GM06990 (cell line): ENCODE data around the gene EMILIN3.

Experiments used
- DNase-seq: peaks from one replicate; pipeline ENCODE4 v3.0.0-alpha.2; 2011; ENCODE audit not compliant: insufficient read length; ENCODE audit errors: extremely low read depth
- H3K27me3 ChIP-seq: replicated peaks from 2 replicates; pipeline ENCODE4 v1.6.0; 2011; ENCODE audit warnings: low read length; ENCODE audit not compliant: control insufficient read depth, insufficient read depth
- H3K36me3 ChIP-seq: 2 replicates; pipeline ENCODE4 v1.5.1; 2011; ENCODE audit warnings: low read length; ENCODE audit not compliant: control insufficient read depth, insufficient read depth
- H3K4me3 ChIP-seq: replicated peaks from 2 replicates; pipeline ENCODE4 v1.5.1; 2011; ENCODE audit warnings: low read depth, mild to moderate bottlenecking, control low read depth, low read length
- TF ChIP-seq, protein P1 (sequence below): IDR thresholded peaks from 2 replicates; pipeline ENCODE4 v1.5.1; 2011; ENCODE audit warnings: low read length, control low read depth, mild to moderate bottlenecking, inconsistent platforms; ENCODE audit not compliant: insufficient read depth, poor library complexity, severe bottlenecking

EMILIN3 gene

DNA sequence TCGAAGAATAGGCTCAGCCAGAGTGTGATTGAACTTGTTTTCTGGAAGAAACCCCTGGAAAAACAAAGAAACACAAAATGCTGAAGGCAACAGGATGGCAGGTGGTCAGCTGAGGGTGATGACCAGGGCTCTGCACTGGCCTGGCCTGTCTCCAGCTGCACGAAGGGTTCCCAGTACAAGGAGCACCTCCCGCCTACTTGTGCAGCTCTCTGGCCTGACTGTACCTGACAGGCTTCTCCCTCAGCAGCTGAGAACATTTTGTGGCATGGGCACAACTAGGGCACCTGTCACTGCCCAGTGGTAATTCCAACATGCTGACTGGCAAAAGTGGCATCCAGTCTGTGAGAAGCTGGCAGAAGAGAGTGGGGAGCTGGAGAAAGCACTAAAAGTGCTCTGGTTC, 38.8 kb upstream of the EMILIN3 start:
- TF ChIP-seq, protein P1, sequence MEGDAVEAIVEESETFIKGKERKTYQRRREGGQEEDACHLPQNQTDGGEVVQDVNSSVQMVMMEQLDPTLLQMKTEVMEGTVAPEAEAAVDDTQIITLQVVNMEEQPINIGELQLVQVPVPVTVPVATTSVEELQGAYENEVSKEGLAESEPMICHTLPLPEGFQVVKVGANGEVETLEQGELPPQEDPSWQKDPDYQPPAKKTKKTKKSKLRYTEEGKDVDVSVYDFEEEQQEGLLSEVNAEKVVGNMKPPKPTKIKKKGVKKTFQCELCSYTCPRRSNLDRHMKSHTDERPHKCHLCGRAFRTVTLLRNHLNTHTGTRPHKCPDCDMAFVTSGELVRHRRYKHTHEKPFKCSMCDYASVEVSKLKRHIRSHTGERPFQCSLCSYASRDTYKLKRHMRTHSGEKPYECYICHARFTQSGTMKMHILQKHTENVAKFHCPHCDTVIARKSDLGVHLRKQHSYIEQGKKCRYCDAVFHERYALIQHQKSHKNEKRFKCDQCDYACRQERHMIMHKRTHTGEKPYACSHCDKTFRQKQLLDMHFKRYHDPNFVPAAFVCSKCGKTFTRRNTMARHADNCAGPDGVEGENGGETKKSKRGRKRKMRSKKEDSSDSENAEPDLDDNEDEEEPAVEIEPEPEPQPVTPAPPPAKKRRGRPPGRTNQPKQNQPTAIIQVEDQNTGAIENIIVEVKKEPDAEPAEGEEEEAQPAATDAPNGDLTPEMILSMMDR = no peak
- no peaks in the 10 kb centered on the region for H3K27me3 ChIP-seq
- no peak for DNase-seq
- no peak overlapping the region for H3K4me3 ChIP-seq
- H3K36me3 ChIP-seq = peaks cover 32% of the 10 kb centered on the region

DNA sequence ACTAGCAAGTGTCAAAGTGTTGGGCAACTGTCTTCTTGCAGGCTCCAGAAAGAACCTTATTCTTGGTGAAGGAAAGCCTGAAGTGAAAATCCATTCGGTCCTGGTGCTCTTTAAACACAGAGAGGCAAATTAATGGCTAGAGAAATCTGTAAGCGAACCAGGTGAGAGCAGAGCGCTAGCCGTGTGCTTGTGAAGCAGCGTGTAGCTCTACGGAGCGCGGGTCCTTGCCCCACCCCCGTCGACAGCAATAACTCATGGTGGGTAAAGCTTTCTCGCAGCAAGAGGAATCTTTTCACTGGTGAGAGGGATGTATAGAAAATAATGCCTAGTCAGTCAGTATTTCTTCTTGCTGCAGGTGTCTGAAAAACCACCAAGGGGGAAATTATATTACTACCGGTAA, 37.0 kb upstream of the EMILIN3 start:
- no peak overlapping the region for H3K4me3 ChIP-seq
- TF ChIP-seq, protein P1 = no peak
- peaks cover 25% of the 10 kb centered on the region for H3K36me3 ChIP-seq
- no peaks in the 10 kb centered on the region for H3K27me3 ChIP-seq
- no peak for DNase-seq

DNA sequence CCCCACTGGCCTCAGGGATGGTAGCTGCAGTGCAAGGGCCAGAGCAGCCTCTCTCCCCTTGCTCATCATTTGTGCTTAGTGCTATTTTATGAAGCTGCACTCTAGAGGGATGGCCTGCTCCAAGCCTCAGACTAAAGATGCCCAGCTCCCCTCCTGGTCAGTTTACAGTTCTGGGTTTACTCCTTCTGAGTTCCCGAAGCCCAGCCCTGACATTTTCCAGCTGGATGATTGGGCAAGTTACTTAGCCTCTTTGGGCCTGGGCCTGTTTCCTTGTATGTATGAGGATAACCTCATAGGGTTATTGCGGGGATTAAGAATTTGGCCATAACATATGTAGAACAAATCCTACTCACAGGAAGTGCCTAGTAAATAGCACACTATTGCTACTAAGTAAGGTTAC, 31.8 kb upstream of the EMILIN3 start:
- DNase-seq = no peak
- TF ChIP-seq, protein P1 = no peak
- H3K4me3 ChIP-seq = no peak overlapping the region
- H3K36me3 ChIP-seq = peaks cover 1% of the 10 kb centered on the region; the same call in 1 of the 2 replicates
- H3K27me3 ChIP-seq = no peaks in the 10 kb centered on the region

DNA sequence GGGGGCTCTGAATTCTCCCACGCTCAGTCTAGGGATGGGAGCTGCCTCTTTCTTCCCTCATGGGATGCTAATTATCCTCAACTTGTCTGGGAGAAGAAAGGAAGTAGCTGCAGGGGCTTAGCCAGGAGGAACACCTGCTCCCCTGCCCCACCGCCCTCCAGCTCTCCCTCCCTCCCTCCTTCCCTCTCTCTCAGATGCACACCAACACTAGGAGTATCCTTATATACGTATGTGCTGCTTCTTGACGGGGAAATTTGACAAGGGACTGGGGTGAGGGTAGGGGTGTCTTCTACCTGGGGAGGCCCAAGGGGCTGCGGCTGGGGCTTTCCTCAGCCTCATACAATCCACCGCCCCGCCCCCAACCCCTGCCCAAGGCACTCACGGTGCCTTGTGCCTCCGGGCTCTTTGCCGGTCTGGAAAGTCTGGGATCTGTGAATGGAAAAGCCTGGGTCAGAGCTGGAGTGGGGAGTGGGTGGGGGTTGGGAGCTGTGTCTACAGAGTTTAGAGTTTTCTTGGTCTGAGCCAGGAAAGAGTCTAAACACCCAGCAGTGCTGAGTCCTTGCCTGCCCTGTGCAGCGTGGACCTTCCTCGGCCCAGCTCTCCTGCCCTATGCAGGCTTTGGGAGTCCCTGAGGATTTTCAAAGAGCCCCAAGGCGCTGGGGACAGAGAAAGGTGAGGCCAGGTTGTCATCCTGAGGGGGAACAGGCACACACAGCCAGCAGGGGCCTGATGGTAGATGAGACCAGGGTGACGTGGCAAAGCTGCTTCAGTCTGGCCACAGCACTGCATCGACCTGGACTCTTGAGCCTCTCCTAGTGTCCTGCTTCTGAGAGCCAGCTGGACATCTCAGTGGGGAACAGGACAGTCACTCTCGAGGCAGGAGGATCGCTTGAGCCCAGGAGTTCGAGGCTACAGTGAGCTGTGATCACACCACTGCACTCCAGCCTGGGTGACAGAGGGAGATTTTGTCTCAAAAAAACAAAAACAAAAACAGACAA, 29.3 kb upstream of the EMILIN3 start:
- Histone ChIP-seq H3K27me3 (no peaks in the 10 kb centered on the region), H3K4me3 (no peak overlapping the region), H3K36me3 (no peaks in the 10 kb centered on the region)
- TF ChIP-seq, protein P1 = no peak
- no peak for DNase-seq

DNA sequence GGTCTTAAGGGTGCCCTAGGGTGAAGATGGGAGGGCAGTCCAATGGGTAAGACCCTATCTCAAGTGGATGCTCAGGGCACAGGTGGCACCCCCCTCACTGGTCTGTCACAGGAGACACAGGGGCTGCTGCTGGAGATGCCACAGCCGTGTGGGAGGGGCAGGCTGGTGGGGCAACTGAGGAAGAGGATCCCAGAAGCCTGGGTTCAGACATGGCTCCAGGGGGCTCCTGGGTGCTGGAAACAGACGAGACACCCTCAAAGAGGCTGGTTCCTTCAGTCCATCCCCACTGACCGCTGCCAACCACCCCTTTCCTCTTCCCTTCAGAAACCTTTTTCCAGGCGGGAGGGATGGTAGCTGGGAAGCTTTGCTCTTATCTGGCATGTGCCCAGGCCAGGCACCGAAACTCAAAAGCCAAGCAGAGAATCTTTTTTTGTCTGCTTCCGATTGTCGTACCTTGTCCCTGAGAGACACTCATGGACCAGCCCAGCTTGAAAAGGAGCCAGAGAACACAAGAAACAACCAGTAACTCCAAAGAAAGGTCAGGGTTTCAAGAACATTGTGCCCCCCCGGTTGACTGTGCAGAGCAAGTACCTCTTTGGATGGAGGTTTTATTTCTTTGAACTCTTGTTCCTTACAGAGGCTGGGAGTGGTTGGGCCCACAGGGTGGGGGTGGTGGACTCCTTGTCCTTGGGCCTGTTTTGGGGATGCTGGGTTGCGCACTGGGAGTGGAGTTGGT, 28.5 kb upstream of the EMILIN3 start:
- no peaks in the 10 kb centered on the region for H3K36me3 ChIP-seq
- no peak overlapping the region for H3K4me3 ChIP-seq
- DNase-seq = no peak
- TF ChIP-seq, protein P1 = no peak
- no peaks in the 10 kb centered on the region for H3K27me3 ChIP-seq
